ENCODE results near the gene LRRC8B.
"Not testable (repeated sequence)": the region's sequence is repeated elsewhere in the genome, so short reads cannot be mapped to it uniquely, and the experiment has no call there.

LRRC8B gene

DNA sequence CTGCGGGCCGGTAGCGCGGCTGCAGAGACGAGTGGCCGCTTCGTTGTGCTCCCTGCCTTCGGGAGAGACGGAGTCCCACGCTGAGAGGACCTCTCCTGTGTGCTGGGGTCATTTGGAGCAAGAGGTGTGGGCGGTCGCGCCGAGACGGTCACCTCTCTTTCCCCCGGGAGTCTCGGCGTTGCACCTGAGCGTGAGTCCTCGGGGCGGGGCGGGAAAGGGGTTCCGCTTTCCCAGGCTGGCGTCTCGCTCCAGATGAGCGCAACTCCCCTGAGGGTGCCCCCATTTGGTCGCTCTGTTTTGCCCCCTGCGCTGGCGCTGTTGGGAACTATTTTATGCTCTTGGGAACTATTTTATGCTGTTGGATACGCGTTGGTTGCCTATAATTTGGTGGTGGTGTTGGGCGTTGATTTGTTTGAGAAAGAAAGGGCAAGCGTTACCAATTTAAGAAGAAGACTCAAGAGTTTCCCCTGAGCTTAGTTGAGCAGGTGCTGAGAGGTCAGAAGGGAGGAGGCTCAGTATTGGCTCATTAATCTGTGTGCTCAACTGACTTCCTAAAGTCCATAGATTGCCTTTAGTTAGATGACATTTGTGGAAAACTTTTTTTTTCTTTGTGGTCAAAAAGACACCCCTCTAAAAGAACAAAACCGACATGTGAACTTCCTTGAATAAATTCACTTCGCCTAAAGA, 683 bp downstream of the LRRC8B start:
- no peak for DNase-seq

DNA sequence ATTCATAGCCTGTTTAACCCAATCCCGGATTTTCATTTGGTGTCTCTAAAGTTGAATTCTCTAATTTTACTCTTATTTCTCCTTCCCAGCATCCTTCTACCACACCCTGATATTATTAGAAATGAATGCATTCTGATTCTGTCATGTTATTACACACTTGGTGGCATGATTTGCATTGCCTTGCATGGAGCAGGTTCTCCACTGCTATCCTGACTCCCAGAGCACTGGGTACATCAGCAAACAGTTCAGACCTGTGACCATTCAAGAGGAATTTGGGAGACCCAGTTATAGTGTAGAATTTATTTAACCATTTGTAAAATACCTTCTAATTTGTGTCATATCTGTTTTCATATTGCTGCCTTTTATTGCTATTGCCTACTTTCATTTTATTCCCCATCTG, 2.6 kb downstream of the LRRC8B start:
- no peak for DNase-seq

GRCh38 chr1:89527750-89528381, 3.2 kb downstream of the LRRC8B start:
- DNase-seq = no peak

DNA sequence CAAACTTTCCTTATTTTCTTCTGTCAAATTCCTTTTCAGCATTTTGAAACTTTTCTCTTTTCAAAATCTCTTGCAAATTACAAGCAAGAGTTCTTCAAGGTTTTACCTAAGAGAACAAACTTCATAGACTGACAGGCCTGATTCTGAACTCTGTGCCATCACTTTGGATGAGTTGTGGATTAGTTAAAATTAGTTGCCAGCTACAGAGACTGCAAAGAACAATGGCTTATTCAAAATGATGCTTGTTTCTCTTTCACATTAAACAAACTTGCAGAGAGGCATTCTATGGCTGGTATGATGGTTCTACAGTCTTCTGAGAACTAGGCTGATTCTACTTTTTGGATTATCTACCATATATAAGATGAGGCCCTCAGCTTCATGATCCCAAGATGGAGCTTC, 3.8 kb downstream of the LRRC8B start:
- DNase-seq = no peak

DNA sequence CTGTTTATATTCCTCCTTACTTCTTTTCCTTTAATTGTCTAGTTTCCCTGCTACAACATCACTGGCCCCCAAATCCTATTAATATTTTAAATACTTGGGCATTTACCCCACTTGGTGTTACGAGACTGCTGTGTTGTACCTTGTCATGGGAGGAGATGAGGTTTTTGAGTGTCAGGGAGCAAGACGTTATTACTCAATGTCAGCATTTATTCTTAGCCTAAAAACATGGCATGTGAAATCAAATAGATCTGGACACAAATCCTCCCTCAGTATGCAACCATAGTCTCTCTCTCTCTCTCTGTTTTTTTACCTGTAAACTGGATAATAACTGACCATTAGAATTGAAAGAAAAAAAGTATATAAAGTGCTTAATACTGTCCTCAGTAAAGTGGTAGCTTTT, 4.6 kb downstream of the LRRC8B start:
- no peak for DNase-seq

GRCh38 chr1:89530444-89531089, 5.9 kb downstream of the LRRC8B start:
- DNase-seq = no peak

DNA sequence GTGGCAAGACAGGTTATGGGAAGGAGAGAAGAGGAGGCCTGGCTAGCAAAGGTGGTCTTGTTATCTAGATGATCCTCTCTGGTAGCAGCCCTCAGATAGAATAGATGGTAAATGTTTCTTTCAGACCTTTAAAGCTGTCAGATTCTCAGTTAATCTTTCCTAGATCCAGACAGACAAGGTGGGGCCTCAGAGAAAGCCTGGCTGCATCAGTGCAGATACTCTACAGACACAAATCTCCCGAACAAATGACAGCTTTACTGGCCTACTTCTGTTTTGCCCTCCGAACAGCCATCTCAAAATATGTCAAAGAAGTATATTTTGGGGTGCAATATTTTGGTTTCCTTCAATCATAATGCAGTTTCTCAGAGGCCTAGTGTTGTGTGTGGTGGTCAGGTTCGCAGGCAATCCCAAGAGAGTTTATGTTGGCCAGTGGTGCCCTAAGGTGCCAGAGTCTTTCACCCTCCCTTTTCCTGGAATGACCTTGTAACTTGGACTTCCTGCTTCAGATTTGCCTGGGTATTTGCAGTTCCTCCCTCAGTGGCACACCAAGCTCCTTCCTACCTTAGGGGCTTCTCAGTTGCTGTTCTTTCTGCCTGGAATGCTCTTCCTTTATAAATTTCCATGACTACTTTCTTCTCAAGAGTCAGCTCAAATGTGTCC, 7.0 kb downstream of the LRRC8B start:
- no peak for DNase-seq

DNA sequence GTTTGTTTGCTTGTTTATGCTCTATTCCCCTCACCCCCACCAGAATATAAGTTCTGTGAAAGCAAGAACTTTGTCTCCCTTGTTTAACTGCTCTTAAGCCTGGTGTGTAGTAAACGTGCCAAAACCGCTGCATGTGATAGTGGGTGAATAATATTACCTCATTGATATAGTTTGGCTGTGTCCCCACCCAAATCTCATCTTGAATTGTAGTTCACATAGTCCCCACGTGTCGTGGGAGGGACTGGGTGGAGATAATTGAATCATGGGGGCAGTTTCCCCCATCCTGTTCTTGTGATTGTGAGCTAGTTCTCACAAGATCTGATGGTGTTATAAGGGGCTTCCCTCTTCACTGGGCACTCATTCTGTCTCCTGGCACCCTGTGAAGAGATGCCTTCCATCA, 7.6 kb downstream of the LRRC8B start:
- DNase-seq = no peak

GRCh38 chr1:89532866-89533265, 8.2 kb downstream of the LRRC8B start:
- no peak for DNase-seq

GRCh38 chr1:89535537-89535936, 10.9 kb downstream of the LRRC8B start:
- no peak for DNase-seq

DNA sequence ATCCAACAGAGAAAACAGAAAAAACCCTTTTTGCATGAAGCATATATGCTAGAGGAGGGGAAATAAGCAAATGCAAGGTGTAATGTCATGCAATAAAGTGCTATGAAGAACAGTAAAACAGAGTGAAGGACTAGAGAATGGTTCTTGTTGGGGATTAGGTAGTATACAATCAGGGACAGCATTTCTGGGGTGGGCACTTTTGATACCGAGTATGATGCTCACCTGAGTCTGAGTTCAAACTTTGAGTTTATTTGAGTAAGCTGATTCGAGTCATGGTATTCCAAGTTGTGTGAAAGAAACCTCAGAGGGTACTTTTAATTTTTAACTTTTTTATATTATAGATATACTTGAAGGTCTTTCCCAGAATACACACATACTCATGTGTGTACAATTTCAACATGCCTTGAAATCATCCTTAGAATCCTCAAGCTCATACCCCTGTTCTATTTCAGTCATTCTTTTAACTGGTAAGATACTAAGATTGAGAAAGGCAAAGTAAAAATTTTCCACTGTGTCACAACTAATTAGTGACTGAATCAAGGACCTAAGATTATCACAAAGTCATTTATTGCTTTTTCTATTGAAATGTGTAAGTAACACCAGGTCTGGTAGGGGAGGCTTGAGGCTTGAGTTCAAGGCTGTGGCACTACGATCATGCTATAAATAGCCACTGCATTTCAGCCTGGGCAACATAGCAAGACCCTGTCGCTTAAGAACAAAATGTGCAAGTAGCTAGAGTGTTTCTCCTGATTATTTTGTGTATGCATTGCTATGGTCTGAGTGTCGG, 12.1 kb downstream of the LRRC8B start:
- no peak for DNase-seq

DNA sequence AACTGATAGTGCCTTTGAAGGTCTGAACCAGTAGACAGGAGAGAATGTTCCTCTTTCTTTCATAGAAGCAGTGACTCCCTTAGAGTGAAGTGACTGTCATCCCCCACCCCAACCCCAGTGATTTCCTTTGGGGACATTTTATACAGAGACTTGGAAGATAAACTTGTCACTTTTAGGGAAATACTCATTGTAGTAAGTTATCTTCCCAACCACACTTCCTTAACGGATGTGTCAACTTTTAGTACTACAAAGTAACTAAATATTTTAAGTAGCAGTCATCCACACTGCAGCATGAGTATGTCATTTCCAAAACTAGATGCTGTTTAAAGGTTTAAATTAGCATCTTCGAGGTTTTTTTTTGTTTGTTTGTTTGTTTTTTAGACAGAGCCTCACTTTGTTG, 13.7 kb downstream of the LRRC8B start:
- no peak for DNase-seq

DNA sequence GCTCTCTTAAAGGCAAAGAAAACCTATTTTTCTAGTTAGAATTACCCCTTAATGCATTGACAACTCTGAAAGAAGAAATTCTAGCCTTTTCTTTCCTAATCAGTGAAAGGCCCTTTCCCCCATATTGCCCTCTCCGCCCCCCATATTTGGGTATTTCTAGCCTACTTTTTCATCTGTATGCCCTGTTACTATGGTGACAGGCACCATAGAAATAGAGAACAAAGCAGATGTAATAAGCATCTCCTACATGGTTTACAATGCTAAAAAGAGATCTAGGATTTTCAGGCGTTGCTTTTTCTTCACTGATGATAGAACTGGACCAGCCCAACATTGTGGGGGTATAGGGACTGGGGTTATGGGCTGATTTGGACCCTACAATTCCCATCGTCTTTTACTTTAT, 14.5 kb downstream of the LRRC8B start:
- DNase-seq = no peak

DNA sequence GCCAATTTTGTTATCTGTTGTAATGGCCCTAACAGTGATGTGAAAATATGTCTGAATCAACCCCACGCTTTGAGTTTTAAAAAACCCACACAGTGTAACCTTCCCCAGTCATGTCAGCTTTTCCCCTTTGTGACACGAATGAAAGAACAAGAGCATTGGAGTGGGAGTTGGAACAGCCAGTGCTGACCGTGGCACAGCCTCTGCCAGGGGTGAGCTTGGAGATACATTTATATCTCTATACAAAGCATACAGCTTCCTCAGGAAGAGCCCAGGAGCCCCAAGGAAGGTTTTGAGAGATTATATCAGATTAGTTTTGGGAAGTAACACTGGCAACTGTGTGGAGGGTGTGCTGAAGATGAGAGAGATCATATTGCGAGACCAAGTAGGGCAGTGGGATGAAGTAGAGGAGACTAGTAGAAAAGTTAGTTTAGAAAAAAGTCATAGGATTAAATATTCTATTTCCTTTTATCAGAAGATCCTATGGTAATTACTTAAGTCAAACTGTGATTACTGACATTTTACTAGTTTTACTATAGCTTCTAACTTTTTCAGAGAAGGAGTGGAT, 15.9 kb downstream of the LRRC8B start:
- DNase-seq = no peak

DNA sequence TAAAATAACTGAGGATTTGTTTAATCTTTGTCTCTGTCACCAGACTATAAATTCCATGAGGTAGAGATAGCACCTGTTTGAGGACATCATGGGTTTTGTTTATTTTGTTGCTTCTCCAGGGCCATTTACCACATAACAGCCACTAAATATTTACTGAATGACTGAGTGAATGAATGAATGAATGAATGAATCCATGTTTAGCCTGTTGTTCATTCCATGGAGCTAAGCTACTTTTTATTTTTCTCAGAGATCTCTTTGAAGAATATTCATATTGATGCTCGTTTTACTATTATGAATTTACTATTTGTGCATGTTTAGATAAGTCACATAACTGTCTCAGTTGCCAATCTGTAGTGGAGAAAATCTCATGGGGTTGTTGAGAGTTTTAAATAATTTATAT, 17.7 kb downstream of the LRRC8B start:
- no peak for DNase-seq

GRCh38 chr1:89543632-89544031, 19.0 kb downstream of the LRRC8B start:
- DNase-seq = not testable (repeated sequence)

- no peak for DNase-seq
These were observed 20.8 kb downstream of the LRRC8B start for GRCh38 chr1:89545264-89546038.

- no peak for DNase-seq
These were observed 21.7 kb downstream of the LRRC8B start for GRCh38 chr1:89546082-89546889.

DNA sequence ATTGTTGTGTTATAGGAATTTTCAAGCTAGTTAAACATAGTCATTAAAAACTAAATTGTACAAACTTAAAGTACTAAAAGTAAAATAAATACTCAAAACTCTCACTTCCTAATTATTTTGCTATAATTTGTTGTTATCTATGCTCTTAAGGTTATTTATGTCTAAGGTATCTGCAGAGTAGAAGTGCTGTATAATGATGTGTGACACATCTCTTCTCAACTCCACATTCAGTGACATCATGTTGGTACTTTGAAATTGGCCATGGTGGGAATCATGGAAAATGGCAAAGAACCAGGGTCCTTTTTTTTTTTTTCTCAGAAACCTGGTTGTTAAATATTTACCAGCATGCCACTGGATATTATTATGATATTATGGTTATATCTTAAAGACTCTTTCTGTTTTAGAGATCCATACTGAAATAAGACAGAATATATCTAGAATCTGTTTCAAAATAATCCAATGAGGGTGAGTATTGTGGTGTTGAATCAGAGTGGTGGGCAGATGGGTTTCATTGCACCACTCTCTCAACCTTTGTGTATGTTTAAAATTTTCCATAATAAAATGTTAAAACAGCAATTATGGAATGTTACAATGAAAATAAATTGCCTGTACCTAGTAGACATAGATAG, 22.4 kb downstream of the LRRC8B start:
- no peak for DNase-seq

DNA sequence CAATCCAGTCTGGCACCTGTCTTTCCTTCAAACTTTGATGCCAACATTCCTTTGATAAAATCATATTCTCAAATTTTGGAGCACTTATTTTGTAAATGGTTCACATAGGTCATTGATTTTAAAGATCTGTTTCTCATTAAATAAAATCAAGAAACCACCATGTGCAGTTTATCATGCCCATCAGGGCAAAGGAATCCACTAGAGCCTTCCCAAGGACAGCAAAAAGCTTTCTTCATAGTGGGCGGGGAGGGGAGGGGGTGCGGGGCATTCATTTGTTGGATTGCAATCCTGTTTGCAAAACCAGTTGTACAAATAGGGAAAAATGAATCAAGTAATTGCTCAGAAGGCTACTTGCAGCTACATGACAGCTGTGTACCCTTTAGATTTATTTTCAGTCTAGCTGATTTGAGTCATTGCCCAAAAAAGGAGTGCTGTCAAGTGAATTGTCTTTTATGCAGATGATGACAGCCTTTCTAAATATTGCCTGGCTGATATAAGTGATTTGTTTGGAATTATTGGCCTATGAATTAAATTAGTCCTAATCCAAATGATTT, 23.0 kb downstream of the LRRC8B start:
- no peak for DNase-seq
